Keratinocyte (primary cell): ENCODE data around the gene SLC7A5. TPM values are rescaled to one million over a fixed set of nuclear protein-coding genes. Genes with fewer than 3 reads are reported as not detected.
"Not testable (repeated sequence)": the region's sequence is repeated elsewhere in the genome, so short reads cannot be mapped to it uniquely, and the experiment has no call there.

ENCODE experiments used
- DNase-seq: peaks from one replicate; pipeline ENCODE4 v3.0.0-alpha.2; 2011; ENCODE audit warnings: low read depth, missing footprints, low spot score
- FAIRE-seq: peaks from 2 replicates; lab custom pipeline; 2011; peaks lifted over from hg19 to GRCh38; lab: Jason Lieb, UNC
- H2AFZ ChIP-seq: 2 replicates; pipeline ENCODE4 v1.6.0; 2012; ENCODE audit warnings: low read length, control low read depth, inconsistent platforms; ENCODE audit not compliant: control insufficient read depth
- H3K27ac ChIP-seq: 2 replicates; pipeline ENCODE4 v1.5.1; 2011; ENCODE audit warnings: low read length; ENCODE audit not compliant: control insufficient read depth, insufficient read depth
- H3K27me3 ChIP-seq: 3 replicates; pipeline ENCODE4 v1.6.0; 2011; ENCODE audit warnings: low read length; ENCODE audit not compliant: control insufficient read depth, insufficient read depth; ENCODE audit errors: extremely low read depth
- H3K36me3 ChIP-seq, 2 experiments: 2 replicates in 1 of 2; 3 replicates in 1 of 2; pipeline ENCODE4 v1.5.1; 2011; ENCODE audit warnings: low read length in 2 of 2, mild to moderate bottlenecking in 1 of 2; ENCODE audit not compliant: control insufficient read depth in 2 of 2, insufficient read depth in 2 of 2; ENCODE audit errors: extremely low read depth in 1 of 2
- H3K4me1 ChIP-seq: 3 replicates; pipeline ENCODE4 v1.5.1; 2011; ENCODE audit warnings: low read length; ENCODE audit not compliant: control insufficient read depth, insufficient read depth; ENCODE audit errors: extremely low read depth
- H3K4me2 ChIP-seq: 3 replicates; pipeline ENCODE4 v1.6.0; 2011; ENCODE audit warnings: low read depth, low read length; ENCODE audit not compliant: control insufficient read depth, insufficient read depth; ENCODE audit errors: extremely low read depth
- H3K4me3 ChIP-seq, 3 experiments: fragments of 200-600 bp in 1 of 3; sonication (generic) in 1 of 3; 2 replicates in 2 of 3; 3 replicates in 1 of 3; pipeline ENCODE4 v1.5.1; 2011 to 2016; ENCODE audit warnings: low read length in 3 of 3, mild to moderate bottlenecking in 3 of 3, control low read depth in 2 of 3, inconsistent platforms in 1 of 3, low read depth in 1 of 3, mixed read lengths in 1 of 3, mixed run types in 1 of 3, moderate library complexity in 1 of 3; ENCODE audit not compliant: control insufficient read depth in 2 of 3, insufficient read depth in 2 of 3; ENCODE audit errors: extremely low read depth in 1 of 3
- H3K79me2 ChIP-seq: 2 replicates; pipeline ENCODE4 v1.6.0; 2012; ENCODE audit warnings: low read length; ENCODE audit not compliant: control insufficient read depth, insufficient read depth
- H3K9ac ChIP-seq: 3 replicates; pipeline ENCODE4 v1.6.0; 2011; ENCODE audit warnings: low read length; ENCODE audit not compliant: control insufficient read depth, insufficient read depth; ENCODE audit errors: extremely low read depth
- H3K9me1 ChIP-seq: 3 replicates; pipeline ENCODE4 v1.6.0; 2011; ENCODE audit warnings: low read length; ENCODE audit not compliant: control insufficient read depth, insufficient read depth; ENCODE audit errors: extremely low read depth
- H3K9me3 ChIP-seq: 2 replicates; pipeline ENCODE4 v1.5.1; 2012; ENCODE audit warnings: low read depth, low read length; ENCODE audit not compliant: control insufficient read depth
- H4K20me1 ChIP-seq: 3 replicates; pipeline ENCODE4 v1.6.0; 2011; ENCODE audit warnings: low read length; ENCODE audit not compliant: control insufficient read depth, insufficient read depth; ENCODE audit errors: extremely low read depth
- EZH2 ChIP-seq: IDR thresholded peaks from one replicate; pipeline ENCODE4 v1.6.1; 2012; ENCODE audit warnings: inconsistent platforms, mild to moderate bottlenecking, low read length, moderate library complexity
- dilution Hi-C: fragments of 300-500 bp; cut with MboI; formaldehyde crosslinking; loops from one replicate; pipeline ENCODE4 v1.7.0; 2020; ENCODE audit warnings: low sequenced_read_pairs; ENCODE audit not compliant: extremely low pct_ligation_motif_present
- polyA plus RNA-seq, 5 experiments: library from polyadenylated mRNA; depleted of rRNA in 3 of 5; stranded (reverse) in 3 of 5; stranded (forward) in 1 of 5; unstranded in 1 of 5; fragments of >200 nt; gene quantifications; 1 replicate in 1 of 5; 2 replicates in 3 of 5; 3 replicates in 1 of 5; pipeline versions ENCODE4 v1.2.1 to v1.2.3, GENCODE V29; 2011 to 2012; ENCODE audit warnings: missing spikeins in 2 of 5, low read depth in 1 of 5, low replicate concordance in 1 of 5
- TF ChIP-seq, protein P1 (sequence below), 3 experiments: IDR thresholded peaks in 1 of 3; conservative IDR thresholded peaks in 1 of 3; optimal IDR thresholded peaks in 1 of 3; 2 replicates in 2 of 3; 3 replicates in 1 of 3; pipeline versions ENCODE3 to v1.5.1; 2011; ENCODE audit warnings: low read length in 3 of 3, mild to moderate bottlenecking in 3 of 3, moderate library complexity in 2 of 3, control low read depth in 1 of 3, inconsistent platforms in 1 of 3; ENCODE audit not compliant: insufficient read depth in 2 of 3; ENCODE audit errors: extremely low read depth in 1 of 3

SLC7A5 gene
- polyA plus RNA-seq, 1 donor (not counting 4 experiments of a cell fraction or from before 2014, with no cell fraction given): 114 TPM

DNA sequence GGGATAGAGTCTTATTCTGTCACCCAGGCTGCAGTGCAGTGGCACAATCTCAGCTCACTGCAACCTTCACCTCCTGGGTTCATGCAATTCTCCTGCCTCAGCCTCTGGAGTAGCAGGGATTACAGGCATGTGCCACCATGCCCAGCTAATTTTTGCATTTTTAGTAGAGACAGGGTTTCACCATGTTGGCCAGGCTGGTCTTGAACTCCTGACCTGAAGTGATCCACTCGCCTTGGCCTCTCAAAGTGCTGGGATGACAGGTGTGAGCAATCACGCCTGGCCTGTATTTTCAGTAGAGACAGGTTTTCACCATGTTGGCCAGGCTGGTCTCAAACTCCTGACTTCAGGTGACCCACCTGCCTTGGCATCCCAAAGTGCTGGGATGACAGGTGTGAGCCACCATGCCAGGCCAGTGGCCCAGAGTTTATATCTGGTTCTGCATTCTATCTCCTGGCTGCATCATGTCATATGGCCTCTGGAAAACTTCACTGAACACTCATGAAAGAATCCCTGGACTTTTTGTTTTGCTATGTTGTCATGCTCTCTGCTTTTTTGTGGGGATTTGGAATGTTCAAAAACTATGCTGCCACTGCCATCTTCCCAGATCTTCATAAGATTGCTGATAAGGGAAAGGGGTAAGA is 81.7 kb downstream of the SLC7A5 start:
- H3K27ac ChIP-seq: not testable (repeated sequence)
- H3K4me1 ChIP-seq: peaks cover 32% of the 10 kb centered on the region

DNA sequence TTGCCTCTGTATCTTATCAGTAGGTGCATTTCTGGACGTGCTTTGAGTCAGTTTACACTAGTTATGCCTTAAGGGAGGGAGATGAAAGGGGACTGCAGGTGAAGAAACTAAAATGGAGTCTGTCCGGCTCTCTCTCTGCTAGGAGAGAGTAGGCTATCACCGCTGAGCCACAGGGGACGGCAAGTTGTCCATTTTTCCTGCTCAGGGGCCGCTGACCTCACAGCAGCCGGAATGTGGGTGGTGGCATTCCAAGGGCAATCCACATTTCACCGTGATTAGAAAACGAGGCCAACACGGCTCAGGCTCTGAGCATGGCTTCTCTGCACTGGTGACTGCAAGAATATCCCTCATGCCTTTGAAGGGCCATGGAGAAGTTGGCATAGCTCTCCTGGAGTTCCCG is 84.5 kb downstream of the SLC7A5 start:
- no peak for DNase-seq
- Histone ChIP-seq H3K9me1 (no peaks in the 10 kb centered on the region), H4K20me1 (no peaks in the 10 kb centered on the region), H3K4me2 (no peak overlapping the region), H3K79me2 (no peaks in the 10 kb centered on the region), H3K27me3 (no peaks in the 10 kb centered on the region), H3K4me3 (no peak overlapping the region), H3K9ac (no peak overlapping the region), H3K9me3 (no peaks in the 10 kb centered on the region), H3K36me3 (no peaks in the 10 kb centered on the region), H3K4me1 (peaks cover 17% of the 10 kb centered on the region), H3K27ac (no peak overlapping the region), H2AFZ (no peak overlapping the region)
- dilution Hi-C loops: no loop called here
- FAIRE-seq: no peak
- TF ChIP-seq, protein P1, sequence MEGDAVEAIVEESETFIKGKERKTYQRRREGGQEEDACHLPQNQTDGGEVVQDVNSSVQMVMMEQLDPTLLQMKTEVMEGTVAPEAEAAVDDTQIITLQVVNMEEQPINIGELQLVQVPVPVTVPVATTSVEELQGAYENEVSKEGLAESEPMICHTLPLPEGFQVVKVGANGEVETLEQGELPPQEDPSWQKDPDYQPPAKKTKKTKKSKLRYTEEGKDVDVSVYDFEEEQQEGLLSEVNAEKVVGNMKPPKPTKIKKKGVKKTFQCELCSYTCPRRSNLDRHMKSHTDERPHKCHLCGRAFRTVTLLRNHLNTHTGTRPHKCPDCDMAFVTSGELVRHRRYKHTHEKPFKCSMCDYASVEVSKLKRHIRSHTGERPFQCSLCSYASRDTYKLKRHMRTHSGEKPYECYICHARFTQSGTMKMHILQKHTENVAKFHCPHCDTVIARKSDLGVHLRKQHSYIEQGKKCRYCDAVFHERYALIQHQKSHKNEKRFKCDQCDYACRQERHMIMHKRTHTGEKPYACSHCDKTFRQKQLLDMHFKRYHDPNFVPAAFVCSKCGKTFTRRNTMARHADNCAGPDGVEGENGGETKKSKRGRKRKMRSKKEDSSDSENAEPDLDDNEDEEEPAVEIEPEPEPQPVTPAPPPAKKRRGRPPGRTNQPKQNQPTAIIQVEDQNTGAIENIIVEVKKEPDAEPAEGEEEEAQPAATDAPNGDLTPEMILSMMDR (optimal IDR thresholded peaks at IDR 0.05 in 1 of 3, IDR thresholded peaks at IDR 0.05 in 1 of 3, conservative IDR thresholded peaks at IDR 0.05 in 1 of 3; ENCODE audit: extremely low read depth in 1 of 3, insufficient read depth in 2 of 3, low read length in 3 of 3): no peak
- no peak for TF ChIP-seq EZH2

More for the DNA sequence above, 81.7 kb downstream of the SLC7A5 start:
- H3K9me1 ChIP-seq, dilution Hi-C loops, H3K79me2 ChIP-seq, H3K4me2 ChIP-seq, H3K27me3 ChIP-seq, DNase-seq, H3K9me3 ChIP-seq, FAIRE-seq, H3K36me3 ChIP-seq, H3K9ac ChIP-seq, H2AFZ ChIP-seq, H4K20me1 ChIP-seq, H3K4me3 ChIP-seq: not testable (repeated sequence)

DNA sequence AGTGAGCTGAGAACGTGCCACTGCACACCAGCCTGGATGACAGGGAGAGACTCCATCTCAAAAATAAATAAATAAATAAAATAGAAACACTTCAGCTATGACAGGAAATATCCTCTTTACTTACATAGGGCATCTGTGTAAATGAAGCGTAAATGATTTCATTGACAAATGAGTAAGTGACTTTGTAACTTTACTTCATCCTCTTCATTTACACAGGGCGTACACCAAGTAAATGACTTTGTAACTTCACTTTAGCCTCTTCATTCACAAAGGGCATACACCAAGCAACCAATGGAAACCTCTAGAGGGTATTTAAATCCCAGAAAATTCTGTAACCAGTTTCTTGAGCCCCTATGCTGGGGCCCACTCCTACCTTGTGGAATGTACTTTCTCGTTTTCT is 87.3 kb downstream of the SLC7A5 start:
- dilution Hi-C loops: no loop called here
- no peaks in the 10 kb centered on the region for H3K27me3 ChIP-seq
- peaks cover 23% of the 10 kb centered on the region for H3K4me1 ChIP-seq
- DNase-seq (no peak), FAIRE-seq (no peak)
- no peaks in the 10 kb centered on the region for H3K79me2 ChIP-seq
- no peak for TF ChIP-seq EZH2
- TF ChIP-seq, protein P1 (optimal IDR thresholded peaks at IDR 0.05 in 1 of 3, IDR thresholded peaks at IDR 0.05 in 1 of 3, conservative IDR thresholded peaks at IDR 0.05 in 1 of 3; ENCODE audit: extremely low read depth in 1 of 3, insufficient read depth in 2 of 3, low read length in 3 of 3): no peak
- no peaks in the 10 kb centered on the region for H3K36me3 ChIP-seq
- H3K9me3 ChIP-seq: no peaks in the 10 kb centered on the region
- H3K9me1 ChIP-seq: no peaks in the 10 kb centered on the region
- H3K27ac ChIP-seq: no peak overlapping the region
- H3K4me2 ChIP-seq: no peak overlapping the region
- H3K4me3 ChIP-seq: no peak overlapping the region
- H3K9ac ChIP-seq: no peak overlapping the region
- H2AFZ ChIP-seq: no peak overlapping the region
- H4K20me1 ChIP-seq: no peaks in the 10 kb centered on the region
